Prostate gland (tissue), 2 donors: ENCODE data around the gene CCDC69. TPM values are rescaled to one million over a fixed set of nuclear protein-coding genes. Genes with fewer than 3 reads are reported as not detected.
"Not testable (repeated sequence)": the region's sequence is repeated elsewhere in the genome, so short reads cannot be mapped to it uniquely, and the experiment has no call there.

Source experiments
- DNase-seq: peaks from one replicate; pipeline ENCODE4 v3.0.0-alpha.2; 2019; ENCODE audit warnings: low spot score
- H3K27ac ChIP-seq, 2 donors: fragments of 200-600 bp; sonication (generic); 2 replicates each; pipeline ENCODE4 v1.5.1; 2017 to 2019
- H3K27me3 ChIP-seq: fragments of 200-600 bp; sonication (generic); replicated peaks from 2 replicates; pipeline ENCODE4 v1.5.1; 2019; ENCODE audit not compliant: insufficient read depth
- H3K36me3 ChIP-seq, 2 donors: fragments of 200-600 bp; sonication (generic); 1 replicate in 1 of 2; 2 replicates in 1 of 2; pipeline versions ENCODE4 v1.5.1 to v1.8.1; 2017 to 2019
- H3K4me1 ChIP-seq: fragments of 200-600 bp; sonication (generic); replicated peaks from 2 replicates; pipeline ENCODE4 v1.5.1; 2019
- H3K4me3 ChIP-seq, 2 donors: fragments of 200-600 bp; sonication (generic); 2 replicates each; pipeline ENCODE4 v1.5.1; 2017 to 2019
- H3K9me3 ChIP-seq: fragments of 200-600 bp; sonication (generic); 2 replicates; pipeline ENCODE4 v1.5.1; 2017
- POLR2A ChIP-seq: fragments of 450-650 bp; IDR thresholded peaks from one replicate; pipeline ENCODE4 v1.6.1; 2016; ENCODE audit warnings: antibody characterized with exemption, mild to moderate bottlenecking
- POLR2AphosphoS5 ChIP-seq: sonication (generic); formaldehyde crosslinking; IDR thresholded peaks from one replicate; pipeline ENCODE4 v1.6.1; 2017; ENCODE audit warnings: antibody characterized with exemption
- WGBS: methylation state at CpG from one replicate; pipeline ENCODE4 v1.1.5; 2018; 5-methylcytosine and 5-hydroxymethylcytosine counted together
- intact Hi-C: fragments of 100-400 bp; cut with DNase I; formaldehyde crosslinking; loops from one replicate; pipeline ENCODE4 v1.14.2; 2022
- total RNA-seq, 2 donors: library from RNA; depleted of rRNA; stranded (reverse); fragments of >200 nt; gene quantifications; one replicate each; pipeline ENCODE4 v1.1.0, GENCODE V29; 2016
- TF ChIP-seq, protein P1 (sequence below), 4 experiments: fragments of 200-600 bp in 2 of 4; fragments of 450-650 bp in 2 of 4; sonication (generic) in 2 of 4; IDR thresholded peaks; 1 replicate in 3 of 4; 2 replicates in 1 of 4; pipeline ENCODE4 v1.5.1; 2016 to 2019; ENCODE audit warnings: antibody characterized with exemption in 4 of 4, mild to moderate bottlenecking in 2 of 4, moderate library complexity in 2 of 4

Gene CCDC69
- total RNA-seq, 2 donors from 2014 or later = 28.2 to 53.8 TPM

DNA sequence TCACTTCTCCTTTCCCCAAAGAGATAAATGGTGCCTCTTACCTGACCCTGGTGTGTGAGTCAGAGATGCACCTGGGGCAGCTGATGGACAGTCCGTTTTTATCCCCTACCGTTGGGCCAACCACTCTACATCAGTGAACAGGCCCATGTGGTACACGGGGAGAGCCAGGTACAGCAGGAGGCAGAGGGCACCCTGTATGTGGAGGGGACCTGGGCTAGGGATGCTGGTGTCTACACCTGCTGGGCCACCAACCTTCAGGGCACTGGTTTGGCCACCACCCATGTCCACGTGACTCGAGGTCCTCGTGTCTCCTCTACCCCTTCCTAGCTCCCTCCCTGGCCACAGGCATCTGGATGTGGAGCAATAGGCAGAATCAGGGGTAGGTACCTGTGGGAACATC lies 43.6 kb downstream of the CCDC69 start:
- intact Hi-C loops = loop anchor here (10.0 kb wide), 1 partner anchor 115 kb away; no protein-coding TSS in a partner anchor
- Histone ChIP-seq H3K27ac (no peak overlapping the region), H3K4me1 (no peaks in the 10 kb centered on the region), H3K9me3 (no peaks in the 10 kb centered on the region), H3K36me3 (no peaks in the 10 kb centered on the region), H3K4me3 (no peak overlapping the region), H3K27me3 (no peaks in the 10 kb centered on the region)
- 93% methylated on average over 6 of the region's 6 CpGs for WGBS
- no peak for TF ChIP-seq POLR2AphosphoS5
- TF ChIP-seq POLR2A = no peak
- TF ChIP-seq, protein P1, sequence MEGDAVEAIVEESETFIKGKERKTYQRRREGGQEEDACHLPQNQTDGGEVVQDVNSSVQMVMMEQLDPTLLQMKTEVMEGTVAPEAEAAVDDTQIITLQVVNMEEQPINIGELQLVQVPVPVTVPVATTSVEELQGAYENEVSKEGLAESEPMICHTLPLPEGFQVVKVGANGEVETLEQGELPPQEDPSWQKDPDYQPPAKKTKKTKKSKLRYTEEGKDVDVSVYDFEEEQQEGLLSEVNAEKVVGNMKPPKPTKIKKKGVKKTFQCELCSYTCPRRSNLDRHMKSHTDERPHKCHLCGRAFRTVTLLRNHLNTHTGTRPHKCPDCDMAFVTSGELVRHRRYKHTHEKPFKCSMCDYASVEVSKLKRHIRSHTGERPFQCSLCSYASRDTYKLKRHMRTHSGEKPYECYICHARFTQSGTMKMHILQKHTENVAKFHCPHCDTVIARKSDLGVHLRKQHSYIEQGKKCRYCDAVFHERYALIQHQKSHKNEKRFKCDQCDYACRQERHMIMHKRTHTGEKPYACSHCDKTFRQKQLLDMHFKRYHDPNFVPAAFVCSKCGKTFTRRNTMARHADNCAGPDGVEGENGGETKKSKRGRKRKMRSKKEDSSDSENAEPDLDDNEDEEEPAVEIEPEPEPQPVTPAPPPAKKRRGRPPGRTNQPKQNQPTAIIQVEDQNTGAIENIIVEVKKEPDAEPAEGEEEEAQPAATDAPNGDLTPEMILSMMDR (IDR thresholded peaks at IDR 0.05) = no peak
- DNase-seq = no peak

DNA sequence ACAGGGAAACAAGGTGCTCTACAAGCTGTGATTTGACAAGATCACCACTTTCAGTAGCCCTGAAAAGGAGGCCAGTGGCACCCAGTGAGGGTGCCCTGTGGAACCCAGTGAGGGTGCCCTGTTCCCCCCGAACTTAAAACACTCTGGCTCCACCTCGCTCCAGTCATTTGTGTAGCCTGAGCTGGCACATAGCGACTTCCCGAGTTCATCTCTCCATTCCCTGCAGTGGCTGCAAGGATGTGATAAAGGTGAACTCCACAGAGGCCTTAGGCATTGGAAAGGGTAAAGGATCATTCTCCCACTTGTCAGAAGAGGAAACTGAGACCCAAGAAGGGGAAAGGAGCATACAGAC lies 44.4 kb downstream of the CCDC69 start:
- intact Hi-C loops = no loop called here
- H3K27ac ChIP-seq = no peak overlapping the region
- H3K4me1 ChIP-seq = no peaks in the 10 kb centered on the region
- TF ChIP-seq POLR2AphosphoS5 (no peak), POLR2A (no peak)
- TF ChIP-seq, protein P1 (IDR thresholded peaks at IDR 0.05) = no peak
- H3K9me3 ChIP-seq = no peaks in the 10 kb centered on the region
- H3K36me3 ChIP-seq = no peaks in the 10 kb centered on the region
- WGBS = 92% methylated on average over 4 of the region's 4 CpGs
- H3K4me3 ChIP-seq = no peak overlapping the region
- H3K27me3 ChIP-seq = no peaks in the 10 kb centered on the region
- no peak for DNase-seq

DNA sequence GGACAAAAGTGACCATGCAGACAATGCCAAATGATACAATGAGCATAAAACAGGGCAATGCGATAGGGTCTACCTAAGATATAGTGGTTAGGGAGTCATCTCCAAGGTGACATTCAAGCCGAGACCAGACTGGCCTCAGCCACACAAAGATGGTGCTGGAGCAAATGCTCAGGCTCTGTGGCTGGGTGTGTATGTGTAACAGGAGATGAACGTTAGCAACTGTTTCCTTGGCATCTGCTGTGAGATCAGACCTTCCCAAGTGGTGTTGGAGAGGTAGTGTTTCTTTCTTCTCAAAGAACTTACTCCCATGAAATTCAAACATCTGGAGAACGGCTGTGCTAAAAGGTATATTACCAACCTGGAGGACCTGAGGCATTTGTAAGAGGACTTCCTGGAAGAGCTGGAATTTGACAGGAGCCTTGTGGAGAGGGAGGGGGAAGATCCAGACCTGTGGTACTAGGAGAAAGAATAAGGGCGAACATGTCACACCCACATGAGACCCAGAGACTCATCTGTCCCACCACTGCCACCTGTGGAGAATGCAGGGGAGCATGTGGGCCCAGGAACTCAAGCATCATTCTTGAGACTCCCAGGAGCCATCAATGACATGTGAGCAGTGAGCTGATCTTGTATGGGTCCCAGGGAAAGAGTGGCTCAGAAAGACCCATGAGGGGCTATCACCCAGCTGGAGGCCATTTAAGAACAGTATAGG lies 45.0 kb downstream of the CCDC69 start:
- TF ChIP-seq, protein P1 (IDR thresholded peaks at IDR 0.05) = no peak
- TF ChIP-seq POLR2AphosphoS5 (no peak), POLR2A (no peak)
- no peak overlapping the region for H3K27ac ChIP-seq
- no peaks in the 10 kb centered on the region for H3K27me3 ChIP-seq
- no peaks in the 10 kb centered on the region for H3K4me1 ChIP-seq
- DNase-seq = no peak
- intact Hi-C loops = no loop called here
- H3K4me3 ChIP-seq = no peak overlapping the region
- no peaks in the 10 kb centered on the region for H3K36me3 ChIP-seq
- H3K9me3 ChIP-seq = no peaks in the 10 kb centered on the region
- WGBS = 83% methylated on average over 5 of the region's 5 CpGs

DNA sequence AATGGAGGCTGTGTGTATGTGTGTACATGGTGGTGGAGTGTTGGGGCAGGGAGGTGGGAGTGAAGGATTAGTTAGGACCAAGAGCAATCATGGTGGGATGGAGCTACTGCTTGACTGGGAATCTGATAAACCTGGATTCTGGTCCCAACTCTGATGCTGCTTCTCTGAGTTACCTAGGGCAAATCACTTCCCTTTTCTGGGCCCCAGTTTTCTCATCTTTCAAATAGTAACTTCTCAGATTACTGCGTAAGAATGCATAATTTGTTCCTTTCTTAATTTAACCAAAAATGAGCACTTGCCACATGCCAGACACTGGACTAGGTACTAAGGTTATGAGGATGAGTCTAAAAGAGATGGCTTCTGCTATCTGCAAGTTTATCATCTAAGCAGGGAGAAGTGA lies 45.5 kb downstream of the CCDC69 start:
- TF ChIP-seq, protein P1 (IDR thresholded peaks at IDR 0.05) = no peak
- TF ChIP-seq POLR2AphosphoS5 (no peak), POLR2A (no peak)
- Histone ChIP-seq H3K27ac (no peak overlapping the region), H3K4me3 (no peak overlapping the region), H3K27me3 (no peaks in the 10 kb centered on the region), H3K9me3 (no peaks in the 10 kb centered on the region), H3K4me1 (no peaks in the 10 kb centered on the region), H3K36me3 (no peaks in the 10 kb centered on the region)
- intact Hi-C loops = no loop called here
- DNase-seq = no peak
- 96% methylated on average over 1 of the region's 1 CpG for WGBS

DNA sequence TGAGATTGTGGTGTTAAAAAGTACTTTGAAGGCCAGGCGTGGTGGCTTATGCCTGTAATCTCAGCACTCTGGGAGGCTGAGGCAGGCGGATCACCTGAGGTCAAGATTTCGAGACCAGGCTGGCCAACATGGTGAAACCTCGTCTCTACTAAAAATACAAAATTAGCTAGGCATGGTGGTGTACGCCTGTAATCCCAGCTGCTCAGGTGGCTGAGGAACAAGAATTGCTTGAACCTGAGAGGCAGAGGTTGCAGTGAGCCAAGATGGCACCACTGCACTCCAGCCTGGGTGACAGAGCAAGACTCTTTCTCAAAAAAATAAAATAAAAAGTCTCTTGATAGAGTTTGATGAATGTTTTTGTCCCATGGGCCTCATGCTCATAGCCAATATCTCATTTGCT lies 47.6 kb downstream of the CCDC69 start:
- WGBS = 91% methylated on average over 5 of the region's 5 CpGs
- intact Hi-C loops, H3K27ac ChIP-seq: not testable (repeated sequence)

More for the DNA sequence above, 47.6 kb downstream of the CCDC69 start:
- H3K27me3 ChIP-seq, H3K9me3 ChIP-seq, H3K4me1 ChIP-seq, H3K4me3 ChIP-seq, DNase-seq, H3K36me3 ChIP-seq: not testable (repeated sequence)
